Activated T-cell treated with anti-CD3 and anti-CD28 coated beads, Interleukin-2, amount 50 U/mL, for 1 hour (primary cell): ENCODE measurements around the gene LLGL2.

Source experiments
- DNase-seq: peaks from one replicate; pipeline ENCODE4 v3.0.0-alpha.2; 2020

The LLGL2 gene

GRCh38 chr17:75594499-75595283, 69.2 kb downstream of the LLGL2 start:
- no peak for DNase-seq

GRCh38 chr17:75595284-75595919, 69.9 kb downstream of the LLGL2 start:
- DNase-seq = no peak

GRCh38 chr17:75595920-75596313, 70.4 kb downstream of the LLGL2 start:
- DNase-seq = no peak

GRCh38 chr17:75596320-75597087, 71.0 kb downstream of the LLGL2 start:
- DNase-seq = no peak

- DNase-seq = peak; percentile 63
These were observed 75.8 kb downstream of the LLGL2 start for GRCh38 chr17:75601057-75601987.

GRCh38 chr17:75602644-75603043, 77.1 kb downstream of the LLGL2 start:
- DNase-seq = no peak

- no peak for DNase-seq
These were observed 77.6 kb downstream of the LLGL2 start for GRCh38 chr17:75603123-75603522.

GRCh38 chr17:75604034-75604695, 78.7 kb downstream of the LLGL2 start:
- no peak for DNase-seq

- DNase-seq = no peak
These were observed 80.3 kb downstream of the LLGL2 start for GRCh38 chr17:75605790-75606189.

GRCh38 chr17:75607086-75607485, 81.6 kb downstream of the LLGL2 start:
- no peak for DNase-seq

- DNase-seq = no peak
These were observed 84.8 kb downstream of the LLGL2 start for GRCh38 chr17:75610103-75610984.

- DNase-seq = no peak
These were observed 86.4 kb downstream of the LLGL2 start for GRCh38 chr17:75611851-75612429.

- DNase-seq = no peak
These were observed 87.6 kb downstream of the LLGL2 start for GRCh38 chr17:75612906-75613626.

GRCh38 chr17:75614006-75614405, 88.5 kb downstream of the LLGL2 start:
- no peak for DNase-seq

GRCh38 chr17:75614556-75615270, 89.2 kb downstream of the LLGL2 start:
- DNase-seq = no peak

GRCh38 chr17:75615301-75615700, 89.8 kb downstream of the LLGL2 start:
- no peak for DNase-seq

- DNase-seq = no peak
These were observed 91.1 kb downstream of the LLGL2 start for GRCh38 chr17:75616521-75617122.

- DNase-seq = no peak
These were observed 91.7 kb downstream of the LLGL2 start for GRCh38 chr17:75617218-75617617.

GRCh38 chr17:75617675-75618074, 92.2 kb downstream of the LLGL2 start:
- no peak for DNase-seq
